ENCODE results near the gene CACNG3. TPM values are rescaled to one million over a fixed set of nuclear protein-coding genes. Genes with fewer than 3 reads are reported as not detected.

CACNG3 gene
- total and polyA plus RNA-seq, 2 donors (not counting 1 experiment from before 2014, with no cell fraction given), result not detected

DNA sequence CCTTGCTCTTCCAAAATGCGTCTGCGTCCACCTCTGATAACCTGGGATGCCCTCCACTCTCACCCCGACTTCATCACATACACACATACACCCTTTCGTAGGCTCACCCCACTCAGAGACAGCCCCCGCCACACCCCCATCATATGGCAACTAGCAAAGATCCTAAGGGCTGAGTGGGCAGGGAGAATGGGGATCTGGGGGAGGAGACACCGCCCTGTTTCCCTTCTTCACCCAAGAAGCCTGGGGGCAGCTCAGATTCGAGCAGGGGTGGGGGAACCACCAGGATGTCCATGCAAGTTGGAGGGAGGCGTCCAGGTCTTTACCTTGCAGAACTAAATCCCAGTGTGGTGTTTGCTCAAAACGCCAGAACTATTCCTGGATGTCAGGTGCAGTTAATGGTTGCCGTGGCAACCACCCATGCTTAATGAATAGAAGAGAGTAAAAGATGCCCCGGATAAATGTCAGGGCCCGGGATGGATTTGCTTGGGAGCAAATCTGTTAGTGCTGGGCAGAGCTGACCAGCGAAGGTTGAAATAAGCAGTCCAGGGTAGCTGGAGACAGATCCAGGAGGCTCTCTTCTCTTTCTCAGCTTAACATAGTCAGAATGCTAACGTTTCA, 72.8 kb downstream of the CACNG3 start:
- intact Hi-C loops (cut with micrococcal nuclease), result no loop called here
- no peak overlapping the region for H2AFZ ChIP-seq (ENCODE audit: insufficient read depth, low read depth, low read length, poor library complexity, severe bottlenecking)
- no peak overlapping the region for H3K4me2 ChIP-seq (replicated peaks; ENCODE audit: low read depth, low read length, poor library complexity, severe bottlenecking)
- DNase-seq (no peak), ATAC-seq (ENCODE audit: low read depth) (no peak)
- no peaks in the 10 kb centered on the region for H3K4me1 ChIP-seq (ENCODE audit: control insufficient read depth in 2 of 2, insufficient read depth in 2 of 2, low read length in 2 of 2)
- Mint-ChIP-seq H3K4me3 (no peak overlapping the region), H3K9me3 (ENCODE audit: insufficient read depth) (no peaks in the 10 kb centered on the region), H3K4me1 (no peaks in the 10 kb centered on the region), H3K27me3 (peaks cover 26% of the 10 kb centered on the region), H3K27ac (no peak overlapping the region)
- no peak overlapping the region for H3K4me3 ChIP-seq (ENCODE audit: control extremely low read depth in 1 of 5, extremely low read depth in 1 of 5, insufficient read depth in 1 of 5, low read depth in 2 of 5, low read length in 4 of 5)
- WGBS (ENCODE audit: insufficient coverage), result 62% methylated on average over 9 of the region's 14 CpGs
- ChIA-PET CTCF (no interaction called here), POLR2A (no interaction called here)
- no peaks in the 10 kb centered on the region for H3K36me3 ChIP-seq (replicated peaks in 1 of 2; ENCODE audit: control extremely low read depth in 1 of 2, control insufficient read depth in 1 of 2, extremely low read depth in 1 of 2, insufficient read depth in 2 of 2, low read length in 1 of 2)
- TF ChIP-seq, protein P1, sequence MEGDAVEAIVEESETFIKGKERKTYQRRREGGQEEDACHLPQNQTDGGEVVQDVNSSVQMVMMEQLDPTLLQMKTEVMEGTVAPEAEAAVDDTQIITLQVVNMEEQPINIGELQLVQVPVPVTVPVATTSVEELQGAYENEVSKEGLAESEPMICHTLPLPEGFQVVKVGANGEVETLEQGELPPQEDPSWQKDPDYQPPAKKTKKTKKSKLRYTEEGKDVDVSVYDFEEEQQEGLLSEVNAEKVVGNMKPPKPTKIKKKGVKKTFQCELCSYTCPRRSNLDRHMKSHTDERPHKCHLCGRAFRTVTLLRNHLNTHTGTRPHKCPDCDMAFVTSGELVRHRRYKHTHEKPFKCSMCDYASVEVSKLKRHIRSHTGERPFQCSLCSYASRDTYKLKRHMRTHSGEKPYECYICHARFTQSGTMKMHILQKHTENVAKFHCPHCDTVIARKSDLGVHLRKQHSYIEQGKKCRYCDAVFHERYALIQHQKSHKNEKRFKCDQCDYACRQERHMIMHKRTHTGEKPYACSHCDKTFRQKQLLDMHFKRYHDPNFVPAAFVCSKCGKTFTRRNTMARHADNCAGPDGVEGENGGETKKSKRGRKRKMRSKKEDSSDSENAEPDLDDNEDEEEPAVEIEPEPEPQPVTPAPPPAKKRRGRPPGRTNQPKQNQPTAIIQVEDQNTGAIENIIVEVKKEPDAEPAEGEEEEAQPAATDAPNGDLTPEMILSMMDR (IDR thresholded peaks at IDR 0.05), result no peak
- H3K9ac ChIP-seq (ENCODE audit: low read length), result no peak overlapping the region
- H3K9me3 ChIP-seq (ENCODE audit: control extremely low read depth in 1 of 3, control insufficient read depth in 2 of 3, insufficient read depth in 1 of 3, low read length in 2 of 3), result no peaks in the 10 kb centered on the region
- no peaks in the 10 kb centered on the region for H3K79me2 ChIP-seq (ENCODE audit: control insufficient read depth, insufficient read depth, low read length)
- no peaks in the 10 kb centered on the region for H4K20me1 ChIP-seq (ENCODE audit: control insufficient read depth, insufficient read depth, low read length, poor library complexity, severe bottlenecking)
- H3K27ac ChIP-seq (ENCODE audit: low read length in 2 of 2), result no peak overlapping the region
- no peaks in the 10 kb centered on the region for H3K27me3 ChIP-seq (replicated peaks in 1 of 4; ENCODE audit: control extremely low read depth in 1 of 4, control insufficient read depth in 3 of 4, insufficient read depth in 4 of 4, low read length in 3 of 4)

- H3K4me3 Mint-ChIP-seq, result no peak overlapping the region
- no peaks in the 10 kb centered on the region for H3K36me3 ChIP-seq (replicated peaks in 1 of 2; ENCODE audit: control extremely low read depth in 1 of 2, control insufficient read depth in 1 of 2, extremely low read depth in 1 of 2, insufficient read depth in 2 of 2, low read length in 1 of 2)
- H3K9ac ChIP-seq (ENCODE audit: low read length), result no peak overlapping the region
- ATAC-seq (ENCODE audit: low read depth) (no peak), DNase-seq (no peak)
- no peak overlapping the region for H3K27ac Mint-ChIP-seq
- 92% methylated on average over 2 of the region's 3 CpGs for WGBS (ENCODE audit: insufficient coverage)
- peaks cover 11% of the 10 kb centered on the region for H3K27me3 Mint-ChIP-seq
- no peaks in the 10 kb centered on the region for H3K27me3 ChIP-seq (replicated peaks in 1 of 4; ENCODE audit: control extremely low read depth in 1 of 4, control insufficient read depth in 3 of 4, insufficient read depth in 4 of 4, low read length in 3 of 4)
- intact Hi-C loops (cut with micrococcal nuclease), result no loop called here
- no peaks in the 10 kb centered on the region for H3K4me1 ChIP-seq (ENCODE audit: control insufficient read depth in 2 of 2, insufficient read depth in 2 of 2, low read length in 2 of 2)
- no peak overlapping the region for H3K4me2 ChIP-seq (replicated peaks; ENCODE audit: low read depth, low read length, poor library complexity, severe bottlenecking)
- TF ChIP-seq, protein P1 (IDR thresholded peaks at IDR 0.05), result no peak
- no peak for TF ChIP-seq EZH2 (IDR thresholded peaks at IDR 0.05; ENCODE audit: borderline replicate concordance, insufficient read depth, low read depth, low read length, poor library complexity, severe bottlenecking)
- no peaks in the 10 kb centered on the region for H3K4me1 Mint-ChIP-seq
- H3K9me3 Mint-ChIP-seq (ENCODE audit: insufficient read depth), result peaks cover 3% of the 10 kb centered on the region
- H3K27ac ChIP-seq (ENCODE audit: low read length in 2 of 2), result no peak overlapping the region
- H4K20me1 ChIP-seq (ENCODE audit: control insufficient read depth, insufficient read depth, low read length, poor library complexity, severe bottlenecking), result no peaks in the 10 kb centered on the region
- H3K4me3 ChIP-seq (ENCODE audit: control extremely low read depth in 1 of 5, extremely low read depth in 1 of 5, insufficient read depth in 1 of 5, low read depth in 2 of 5, low read length in 4 of 5), result no peak overlapping the region
- H3K9me3 ChIP-seq (ENCODE audit: control extremely low read depth in 1 of 3, control insufficient read depth in 2 of 3, insufficient read depth in 1 of 3, low read length in 2 of 3), result peaks cover 0 to 16% (median 0%) of the 10 kb centered on the region in 3 donors
- H3K79me2 ChIP-seq (ENCODE audit: control insufficient read depth, insufficient read depth, low read length), result no peaks in the 10 kb centered on the region
- POLR2A ChIA-PET, result no interaction called here
- CTCF ChIA-PET, result no interaction called here
- no peak overlapping the region for H2AFZ ChIP-seq (ENCODE audit: insufficient read depth, low read depth, low read length, poor library complexity, severe bottlenecking)
Observed at GRCh38 chr16:24332178-24332577, 76.0 kb downstream of the CACNG3 start.
